ENCODE results near the gene TM6SF1. TPM values are rescaled to one million over a fixed set of nuclear protein-coding genes. Genes with fewer than 3 reads are reported as not detected.
A peak's percentile ranks its signal among the peaks of the same experiment; 100 is the strongest.

TM6SF1 gene
- total and polyA plus RNA-seq, 9 of the 15 experiments (the other 6 are each of a cell fraction or from before 2014, with no cell fraction given) = 1.0 to 5.6 (median 3.5) TPM

- TF ChIP-seq UBTF (IDR thresholded peaks at IDR 0.05; ENCODE audit: borderline replicate concordance in 1 of 2, low read depth in 2 of 2, low read length in 2 of 2) (no peak), PHF8 (IDR thresholded peaks at IDR 0.05; ENCODE audit: borderline replicate concordance, low read length) (no peak), ZFX (CRISPR knock-in tag; IDR thresholded peaks at IDR 0.05) (peak; percentile 49; the same call in 1 of the 2 replicates), ZNF431 (CRISPR knock-in tag; IDR thresholded peaks at IDR 0.05) (no peak), ARNT (IDR thresholded peaks at IDR 0.05) (peak in 1 of 2 experiments; percentile 22; a peak in 1 of 4 replicates), JUNB (CRISPR knock-in tag; conservative IDR thresholded peaks at IDR 0.05) (no peak), ZNF212 (CRISPR knock-in tag; IDR thresholded peaks at IDR 0.05) (no peak), NR2C1 (IDR thresholded peaks at IDR 0.05) (no peak), NR2C1 (tag; IDR thresholded peaks at IDR 0.05) (peak; percentile 7; the same call in 1 of the 2 replicates)
Observed at GRCh38 chr15:83067638-83067962, 39.8 kb upstream of the TM6SF1 start (continued).

GRCh38 chr15:83068054-83068453, 39.4 kb upstream of the TM6SF1 start:
- peaks cover 22% of the 10 kb centered on the region for H3K36me3 ChIP-seq (ENCODE audit: control insufficient read depth, insufficient read depth, low read length)
- H3K4me1 ChIP-seq (replicated peaks in 1 of 2; ENCODE audit: control insufficient read depth in 2 of 2, insufficient read depth in 2 of 2, low read length in 2 of 2) = peaks cover 9 to 19% of the 10 kb centered on the region in 2 experiments
- H3K79me2 ChIP-seq (ENCODE audit: control insufficient read depth, insufficient read depth, low read length) = peaks cover 40% of the 10 kb centered on the region
- no peak overlapping the region for H3K4me3 ChIP-seq
- H3K4me2 ChIP-seq (ENCODE audit: insufficient read depth, low read length) = peak overlapping the region; percentile 91; the same call in 1 of the 2 replicates
- TF ChIP-seq TAF15 (IDR thresholded peaks at IDR 0.05; ENCODE audit: low read depth, low read length) = no peak
- no peak for ATAC-seq
- no peak for FAIRE-seq
- peak overlapping the region; percentile 92; the same call in 2 of the 3 replicates for H3K27ac ChIP-seq (ENCODE audit: extremely low read depth, low read depth, low read length)
- no peaks in the 10 kb centered on the region for H3K9me1 ChIP-seq (ENCODE audit: control insufficient read depth, insufficient read depth, low read length)
- ChIA-PET POLR2A (interaction anchor here (1.1 to 2.1 kb wide), 2 partner anchors 10 to 41 kb away, joined by 3 to 6 read pairs; no protein-coding TSS in a partner anchor), CTCF (ENCODE audit: low intra/inter-chr PET ratio) (no interaction called here)
- DNase-seq (ENCODE audit: extremely low read depth in 1 of 4, low spot score in 3 of 4) = no peak
- peak overlapping the region in 1 of 2 experiments; percentile 93; a peak in 1 of 4 replicates for H3K9ac ChIP-seq (ENCODE audit: insufficient read depth in 1 of 2, low read depth in 2 of 2, low read length in 2 of 2)
- BruUV-seq (replicated peaks) = no TSS peak
- peak overlapping the region; percentile 94 for H2AFZ ChIP-seq (ENCODE audit: low read depth, low read length)
- intact Hi-C loops (cut with micrococcal nuclease) (loop anchor here (5.0 kb wide), 1 partner anchor 139 kb away; the partner anchor contains the start of gene HDGFL3), in situ Hi-C loops (cut with MboI) (no loop called here)
- H3K27me3 ChIP-seq (ENCODE audit: control insufficient read depth in 2 of 2, insufficient read depth in 2 of 2, low read length in 2 of 2) = no peaks in the 10 kb centered on the region
- H4K20me1 ChIP-seq (replicated peaks; ENCODE audit: control insufficient read depth, insufficient read depth, low read length) = peaks cover 17% of the 10 kb centered on the region; the same call in 1 of the 2 replicates
- WGBS (ENCODE audit: insufficient coverage, low coverage, missing lambda C conversion rate) = 85% methylated on average over 6 of the region's 6 CpGs
- H3K9me3 ChIP-seq (replicated peaks; ENCODE audit: control insufficient read depth, insufficient read depth, low read depth, low read length) = peaks cover 8% of the 10 kb centered on the region

Measured in K562 (cell line).